Measurements from ENCODE around the gene SFRP2.

The SFRP2 gene

GRCh38 chr4:153765894-153766293 lies 23.0 kb downstream of the SFRP2 start:
- DNase-seq: no peak

- DNase-seq: no peak
These were observed 24.1 kb downstream of the SFRP2 start for GRCh38 chr4:153764601-153765368.

- DNase-seq: no peak
These were observed 25.5 kb downstream of the SFRP2 start for GRCh38 chr4:153763404-153763803.

- peak; percentile 30 to 48 for DNase-seq
These were observed 29.2 kb downstream of the SFRP2 start, which contains the start of gene RNF175 for GRCh38 chr4:153759407-153760316. Gene RNF175, minus strand, starts transcription at chr4:153760024. Its CDS starts 162 bp downstream, at chr4:153759862.

- DNase-seq: no peak
These were observed 30.0 kb downstream of the SFRP2 start for GRCh38 chr4:153758688-153759406.

GRCh38 chr4:153758136-153758535 lies 30.7 kb downstream of the SFRP2 start:
- DNase-seq: no peak

- no peak for DNase-seq
These were observed 31.5 kb downstream of the SFRP2 start for GRCh38 chr4:153757407-153757806.

- no peak for DNase-seq
These were observed 33.7 kb downstream of the SFRP2 start for GRCh38 chr4:153755186-153755585.

- DNase-seq: peak; percentile 61 to 74
These were observed 38.6 kb downstream of the SFRP2 start for GRCh38 chr4:153750197-153750817.

- no peak for DNase-seq
These were observed 40.5 kb downstream of the SFRP2 start for GRCh38 chr4:153748378-153748777.

GRCh38 chr4:153747406-153747955 lies 41.4 kb downstream of the SFRP2 start:
- no peak for DNase-seq

GRCh38 chr4:153745651-153746050 lies 43.2 kb downstream of the SFRP2 start:
- no peak for DNase-seq

- no peak for DNase-seq
These were observed 47.3 kb downstream of the SFRP2 start for GRCh38 chr4:153741541-153741940.

GRCh38 chr4:153735906-153736461 lies 52.9 kb downstream of the SFRP2 start:
- no peak for DNase-seq

GRCh38 chr4:153733751-153734448 lies 55.0 kb downstream of the SFRP2 start:
- no peak for DNase-seq

GRCh38 chr4:153731239-153731638 lies 57.6 kb downstream of the SFRP2 start:
- DNase-seq: no peak
